H1 (cell line): ENCODE measurements around the gene BRIP1. TPM values are rescaled to one million over a fixed set of nuclear protein-coding genes. Genes with fewer than 3 reads are reported as not detected.
A peak's percentile ranks its signal among the peaks of the same experiment; 100 is the strongest.

Experiments
- ASH2L ChIP-seq: fragments of 200-600, 300-600 bp; sonication (generic); IDR thresholded peaks from one replicate; pipeline ENCODE4 v1.7.1; 2017; ENCODE audit warnings: low read length
- BACH1 ChIP-seq: IDR thresholded peaks from 2 replicates; pipeline ENCODE4 v1.6.1; 2012; ENCODE audit warnings: low read length, improper control_type of control experiment
- CBX5 ChIP-seq: fragments of 300-800, 300-1000 bp; sonication (generic); IDR thresholded peaks from 2 replicates; pipeline ENCODE4 v1.7.1; 2016; ENCODE audit warnings: antibody characterized with exemption, low read length, low read depth
- CREB1 ChIP-seq: IDR thresholded peaks from 2 replicates; pipeline ENCODE4 v1.6.1; 2012; ENCODE audit warnings: inconsistent platforms
- CTBP2 ChIP-seq: IDR thresholded peaks from 2 replicates; pipeline ENCODE4 v1.7.0; 2011; ENCODE audit warnings: borderline replicate concordance, mild to moderate bottlenecking, moderate library complexity, mixed read lengths, low read length; ENCODE audit not compliant: insufficient read depth, insufficient read length
- EGR1 ChIP-seq: IDR thresholded peaks from 2 replicates; pipeline ENCODE4 v1.6.1; 2011; ENCODE audit warnings: low read depth, low read length, borderline replicate concordance
- EZH2 ChIP-seq: fragments of 200-600 bp; sonication (generic); IDR thresholded peaks from 2 replicates; pipeline ENCODE4 v1.7.1; 2012; ENCODE audit warnings: low read depth, mild to moderate bottlenecking, moderate library complexity, low read length, inconsistent platforms; ENCODE audit not compliant: severe bottlenecking
- PHF8 ChIP-seq: fragments of 200-600 bp; sonication (generic); conservative IDR thresholded peaks from 2 replicates; pipeline ENCODE4 v1.7.1; 2012; ENCODE audit warnings: low read depth, mild to moderate bottlenecking, inconsistent platforms, low read length, moderate library complexity
- TEAD4 ChIP-seq: IDR thresholded peaks from 2 replicates; pipeline ENCODE4 v1.6.1; 2012; ENCODE audit warnings: low read depth, low read length, inconsistent platforms, mixed read lengths
- polyA plus RNA-seq, 7 experiments: library from polyadenylated mRNA; depleted of rRNA in 3 of 7; stranded (reverse) in 5 of 7; unstranded in 2 of 7; fragments of >200 nt in 5 of 7; fragments of 200-250 nt in 2 of 7; gene quantifications; 1 replicate in 5 of 7; 2 replicates in 1 of 7; 4 replicates in 1 of 7; pipeline versions ENCODE4 v1.2.1 to v1.2.3, GENCODE V29; 2011 to 2013; ENCODE audit warnings: missing spikeins in 2 of 7, mixed read lengths in 2 of 7
- total RNA-seq: library from RNA; stranded (reverse); fragmentation: NEBNext Ultra II Directional; extraction: Animal tissue kit (Norgen Biotek cat#: 25700); gene quantifications from 2 replicates; pipeline ENCODE4 v1.2.1, GENCODE V29; 2021
- TF ChIP-seq, protein P1 (sequence below): fragments of 300-600 bp; sonication (generic); IDR thresholded peaks from 2 replicates; pipeline ENCODE4 v1.7.1; 2012; ENCODE audit warnings: low read length, moderate library complexity, mild to moderate bottlenecking, inconsistent platforms; ENCODE audit not compliant: insufficient replicate concordance

Gene BRIP1
- total and polyA plus RNA-seq, 2 of the 8 experiments (the other 6 are each of a cell fraction or from before 2014, with no cell fraction given), result 5.8 to 19.2 TPM

- no peak for TF ChIP-seq BACH1
- TF ChIP-seq CBX5, result no peak
- no peak for TF ChIP-seq CTBP2
- TF ChIP-seq, protein P1, sequence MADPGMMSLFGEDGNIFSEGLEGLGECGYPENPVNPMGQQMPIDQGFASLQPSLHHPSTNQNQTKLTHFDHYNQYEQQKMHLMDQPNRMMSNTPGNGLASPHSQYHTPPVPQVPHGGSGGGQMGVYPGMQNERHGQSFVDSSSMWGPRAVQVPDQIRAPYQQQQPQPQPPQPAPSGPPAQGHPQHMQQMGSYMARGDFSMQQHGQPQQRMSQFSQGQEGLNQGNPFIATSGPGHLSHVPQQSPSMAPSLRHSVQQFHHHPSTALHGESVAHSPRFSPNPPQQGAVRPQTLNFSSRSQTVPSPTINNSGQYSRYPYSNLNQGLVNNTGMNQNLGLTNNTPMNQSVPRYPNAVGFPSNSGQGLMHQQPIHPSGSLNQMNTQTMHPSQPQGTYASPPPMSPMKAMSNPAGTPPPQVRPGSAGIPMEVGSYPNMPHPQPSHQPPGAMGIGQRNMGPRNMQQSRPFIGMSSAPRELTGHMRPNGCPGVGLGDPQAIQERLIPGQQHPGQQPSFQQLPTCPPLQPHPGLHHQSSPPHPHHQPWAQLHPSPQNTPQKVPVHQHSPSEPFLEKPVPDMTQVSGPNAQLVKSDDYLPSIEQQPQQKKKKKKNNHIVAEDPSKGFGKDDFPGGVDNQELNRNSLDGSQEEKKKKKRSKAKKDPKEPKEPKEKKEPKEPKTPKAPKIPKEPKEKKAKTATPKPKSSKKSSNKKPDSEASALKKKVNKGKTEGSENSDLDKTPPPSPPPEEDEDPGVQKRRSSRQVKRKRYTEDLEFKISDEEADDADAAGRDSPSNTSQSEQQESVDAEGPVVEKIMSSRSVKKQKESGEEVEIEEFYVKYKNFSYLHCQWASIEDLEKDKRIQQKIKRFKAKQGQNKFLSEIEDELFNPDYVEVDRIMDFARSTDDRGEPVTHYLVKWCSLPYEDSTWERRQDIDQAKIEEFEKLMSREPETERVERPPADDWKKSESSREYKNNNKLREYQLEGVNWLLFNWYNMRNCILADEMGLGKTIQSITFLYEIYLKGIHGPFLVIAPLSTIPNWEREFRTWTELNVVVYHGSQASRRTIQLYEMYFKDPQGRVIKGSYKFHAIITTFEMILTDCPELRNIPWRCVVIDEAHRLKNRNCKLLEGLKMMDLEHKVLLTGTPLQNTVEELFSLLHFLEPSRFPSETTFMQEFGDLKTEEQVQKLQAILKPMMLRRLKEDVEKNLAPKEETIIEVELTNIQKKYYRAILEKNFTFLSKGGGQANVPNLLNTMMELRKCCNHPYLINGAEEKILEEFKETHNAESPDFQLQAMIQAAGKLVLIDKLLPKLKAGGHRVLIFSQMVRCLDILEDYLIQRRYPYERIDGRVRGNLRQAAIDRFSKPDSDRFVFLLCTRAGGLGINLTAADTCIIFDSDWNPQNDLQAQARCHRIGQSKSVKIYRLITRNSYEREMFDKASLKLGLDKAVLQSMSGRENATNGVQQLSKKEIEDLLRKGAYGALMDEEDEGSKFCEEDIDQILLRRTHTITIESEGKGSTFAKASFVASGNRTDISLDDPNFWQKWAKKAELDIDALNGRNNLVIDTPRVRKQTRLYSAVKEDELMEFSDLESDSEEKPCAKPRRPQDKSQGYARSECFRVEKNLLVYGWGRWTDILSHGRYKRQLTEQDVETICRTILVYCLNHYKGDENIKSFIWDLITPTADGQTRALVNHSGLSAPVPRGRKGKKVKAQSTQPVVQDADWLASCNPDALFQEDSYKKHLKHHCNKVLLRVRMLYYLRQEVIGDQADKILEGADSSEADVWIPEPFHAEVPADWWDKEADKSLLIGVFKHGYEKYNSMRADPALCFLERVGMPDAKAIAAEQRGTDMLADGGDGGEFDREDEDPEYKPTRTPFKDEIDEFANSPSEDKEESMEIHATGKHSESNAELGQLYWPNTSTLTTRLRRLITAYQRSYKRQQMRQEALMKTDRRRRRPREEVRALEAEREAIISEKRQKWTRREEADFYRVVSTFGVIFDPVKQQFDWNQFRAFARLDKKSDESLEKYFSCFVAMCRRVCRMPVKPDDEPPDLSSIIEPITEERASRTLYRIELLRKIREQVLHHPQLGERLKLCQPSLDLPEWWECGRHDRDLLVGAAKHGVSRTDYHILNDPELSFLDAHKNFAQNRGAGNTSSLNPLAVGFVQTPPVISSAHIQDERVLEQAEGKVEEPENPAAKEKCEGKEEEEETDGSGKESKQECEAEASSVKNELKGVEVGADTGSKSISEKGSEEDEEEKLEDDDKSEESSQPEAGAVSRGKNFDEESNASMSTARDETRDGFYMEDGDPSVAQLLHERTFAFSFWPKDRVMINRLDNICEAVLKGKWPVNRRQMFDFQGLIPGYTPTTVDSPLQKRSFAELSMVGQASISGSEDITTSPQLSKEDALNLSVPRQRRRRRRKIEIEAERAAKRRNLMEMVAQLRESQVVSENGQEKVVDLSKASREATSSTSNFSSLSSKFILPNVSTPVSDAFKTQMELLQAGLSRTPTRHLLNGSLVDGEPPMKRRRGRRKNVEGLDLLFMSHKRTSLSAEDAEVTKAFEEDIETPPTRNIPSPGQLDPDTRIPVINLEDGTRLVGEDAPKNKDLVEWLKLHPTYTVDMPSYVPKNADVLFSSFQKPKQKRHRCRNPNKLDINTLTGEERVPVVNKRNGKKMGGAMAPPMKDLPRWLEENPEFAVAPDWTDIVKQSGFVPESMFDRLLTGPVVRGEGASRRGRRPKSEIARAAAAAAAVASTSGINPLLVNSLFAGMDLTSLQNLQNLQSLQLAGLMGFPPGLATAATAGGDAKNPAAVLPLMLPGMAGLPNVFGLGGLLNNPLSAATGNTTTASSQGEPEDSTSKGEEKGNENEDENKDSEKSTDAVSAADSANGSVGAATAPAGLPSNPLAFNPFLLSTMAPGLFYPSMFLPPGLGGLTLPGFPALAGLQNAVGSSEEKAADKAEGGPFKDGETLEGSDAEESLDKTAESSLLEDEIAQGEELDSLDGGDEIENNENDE, result no peak
- TF ChIP-seq EGR1, result peak; percentile 78; the same call in 1 of the 2 replicates
- peak; percentile 64 for TF ChIP-seq ASH2L
- no peak for TF ChIP-seq EZH2
- TF ChIP-seq PHF8, result peak; percentile 78
- TF ChIP-seq CREB1, result peak; percentile 54; the same call in 1 of the 2 replicates
- TF ChIP-seq TEAD4, result 0 out of 2 replicates have a peak, but pooled peaks have one; percentile 17
Observed at GRCh38 chr17:61862975-61863800, at the start of gene BRIP1 (continued).
